PC-3 (cell line): ENCODE data around the gene S100A5. TPM values are rescaled to one million over a fixed set of nuclear protein-coding genes. Genes with fewer than 3 reads are reported as not detected.

Experiments
- ATAC-seq: fragments of 200-7000 bp; cut with Tn5 transposase; 2 replicates; pipeline ENCODE4 v1.9.1; 2020; ENCODE audit warnings: mild to moderate bottlenecking, moderate library complexity
- BruUV-seq: library from RNA; stranded (reverse); fragments of 400-500 nt; replicated peaks from 2 replicates; lab custom pipeline; 2021; lab: Mats Ljungman, UMichigan
- CTCF ChIA-PET: fragments of 300-600 bp; sonication (Branson Sonifier 250); formaldehyde crosslinking; loops from one replicate; lab custom pipeline; 2022; ENCODE audit warnings: antibody characterized with exemption; lab: Charles Lee
- POLR2A ChIA-PET: fragments of 300-600 bp; sonication (Branson Sonifier 250); formaldehyde crosslinking; loops from one replicate; lab custom pipeline; 2022; ENCODE audit warnings: antibody characterized with exemption; ENCODE audit not compliant: unreplicated experiment; lab: Charles Lee
- DNase-seq: peaks from one replicate; pipeline ENCODE4 v3.0.0-alpha.2; 2015
- H2AFZ ChIP-seq: fragments of 300-600 bp; sonication (generic); 2 replicates; pipeline ENCODE4 v1.6.0; 2016; ENCODE audit warnings: antibody characterized with exemption, low read length
- H3F3A ChIP-seq: fragments of 300-600 bp; sonication (generic); one replicate; pipeline ENCODE4 v1.6.0; 2017; ENCODE audit warnings: antibody characterized with exemption, low read length, control low read depth, mild to moderate bottlenecking; ENCODE audit not compliant: unreplicated experiment
- H3K27ac ChIP-seq: fragments of 300-600 bp; sonication (generic); 2 replicates; pipeline ENCODE4 v1.5.1; 2016; ENCODE audit warnings: mild to moderate bottlenecking, low read length
- H3K27me3 ChIP-seq: fragments of 300-600 bp; sonication (generic); 2 replicates; pipeline ENCODE4 v1.6.1; 2016; ENCODE audit warnings: low read length, mixed read lengths
- H3K36me3 ChIP-seq: fragments of 300-600 bp; sonication (generic); 2 replicates; pipeline ENCODE4 v1.6.1; 2016; ENCODE audit warnings: low read depth, mixed run types, low read length, mixed read lengths
- H3K4me1 ChIP-seq: fragments of 300-600 bp; sonication (generic); 2 replicates; pipeline ENCODE4 v1.5.1; 2016; ENCODE audit warnings: low read length; ENCODE audit not compliant: insufficient read depth
- H3K4me2 ChIP-seq: fragments of 300-600 bp; sonication (generic); 2 replicates; pipeline ENCODE4 v1.6.0; 2016; ENCODE audit warnings: low read length
- H3K4me3 ChIP-seq: fragments of 300-600 bp; sonication (generic); 2 replicates; pipeline ENCODE4 v1.5.1; 2016; ENCODE audit warnings: mild to moderate bottlenecking, low read length, mixed read lengths
- H3K79me2 ChIP-seq: fragments of 300-600 bp; sonication (generic); 2 replicates; pipeline ENCODE4 v1.6.1; 2017; ENCODE audit warnings: low read length, mixed read lengths
- H3K9ac ChIP-seq: fragments of 300-600 bp; sonication (generic); 2 replicates; pipeline ENCODE4 v1.6.0; 2016; ENCODE audit warnings: mild to moderate bottlenecking, low read length
- H3K9me2 ChIP-seq: fragments of 300-600 bp; sonication (generic); replicated peaks from 2 replicates; pipeline ENCODE4 v1.6.1; 2016; ENCODE audit warnings: mixed run types, low read length, mixed read lengths
- H3K9me3 ChIP-seq: fragments of 300-600 bp; sonication (generic); 2 replicates; pipeline ENCODE4 v1.6.1; 2016; ENCODE audit warnings: low read length, mixed read lengths
- H4K20me1 ChIP-seq: fragments of 300-600 bp; sonication (generic); 2 replicates; pipeline ENCODE4 v1.6.1; 2016; ENCODE audit warnings: low read length, mixed read lengths
- CTCF ChIP-seq: fragments of 300-600 bp; sonication (generic); conservative IDR thresholded peaks from 2 replicates; pipeline ENCODE4 v1.5.1; 2017; ENCODE audit warnings: antibody characterized with exemption, low read depth, mild to moderate bottlenecking, low read length
- EZH2 ChIP-seq: fragments of 300-600 bp; sonication (generic); IDR thresholded peaks from one replicate; pipeline ENCODE4 v1.6.1; 2017; ENCODE audit warnings: antibody characterized with exemption, mild to moderate bottlenecking, low read length; ENCODE audit not compliant: unreplicated experiment
- EZH2phosphoT487 ChIP-seq: fragments of 300-600 bp; sonication (generic); IDR thresholded peaks from 2 replicates; pipeline ENCODE4 v1.6.1; 2018; ENCODE audit warnings: mild to moderate bottlenecking, antibody characterized with exemption, low read length, borderline replicate concordance
- intact Hi-C: fragments of 100-400 bp; cut with micrococcal nuclease; formaldehyde crosslinking; loops from 2 replicates; pipeline ENCODE4 v1.9.0; 2023
- total RNA-seq: library from RNA; depleted of rRNA; stranded (reverse); fragments of >200 nt; gene quantifications from 2 replicates; pipeline ENCODE4 v1.2.3, GENCODE V29; 2014

The S100A5 gene
- total RNA-seq, 1 experiment from 2014 or later: 6.3 TPM

DNA sequence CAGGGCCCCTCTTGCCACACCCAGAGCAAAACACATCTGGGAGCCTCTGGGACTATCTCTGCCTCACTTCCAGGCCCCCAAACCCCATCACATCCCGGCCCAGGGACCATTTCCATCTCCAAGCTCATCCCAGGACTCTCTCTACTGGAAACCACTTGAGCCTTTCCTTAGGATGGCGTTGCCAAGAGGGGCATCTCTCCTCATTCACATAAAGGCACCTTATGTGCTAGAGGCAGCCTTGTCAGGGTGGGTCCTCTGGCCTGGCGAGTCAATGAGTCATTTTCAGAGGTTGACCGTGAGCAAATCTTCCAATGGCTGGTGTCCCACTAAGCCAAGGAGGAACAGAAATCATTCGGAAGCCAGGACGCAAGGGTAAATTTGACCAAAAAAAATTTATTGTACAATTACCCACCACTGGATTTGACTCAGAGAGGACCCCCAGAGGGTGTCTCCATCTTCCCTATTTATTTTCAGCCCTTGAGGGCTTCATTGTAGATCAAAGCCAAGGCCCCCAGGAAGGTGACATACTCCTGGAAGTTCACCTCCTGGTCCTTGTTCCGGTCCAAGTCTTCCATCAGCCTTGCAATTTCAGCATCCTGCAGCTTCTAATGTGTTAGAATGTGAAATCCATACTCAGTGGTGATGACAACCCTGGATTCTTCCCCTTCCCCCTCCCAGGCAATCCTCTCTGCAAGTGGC is 6.4 kb downstream of the S100A5 start:
- peaks cover 10% of the 10 kb centered on the region for H3F3A ChIP-seq
- no peaks in the 10 kb centered on the region for H3K9me3 ChIP-seq
- H3K27me3 ChIP-seq: no peaks in the 10 kb centered on the region
- H3K36me3 ChIP-seq: peaks cover 12% of the 10 kb centered on the region
- peak overlapping the region; percentile 94 for H3K27ac ChIP-seq
- no peaks in the 10 kb centered on the region for H3K9me2 ChIP-seq
- peak overlapping the region; percentile 95 for H3K9ac ChIP-seq
- intact Hi-C loops: no loop called here
- peak overlapping the region; percentile 84 for H3K4me2 ChIP-seq
- BruUV-seq: TSS peak; percentile 71
- POLR2A ChIA-PET: interaction anchor here (1.0 to 4.6 kb wide), 6 partner anchors 30 to 100 kb away, joined by 3 to 47 read pairs (median 7); partner anchors contain the start of genes CHTOP and S100A16
- no peak overlapping the region for H2AFZ ChIP-seq
- CTCF ChIA-PET: interaction anchor here (0.6 to 2.5 kb wide), 5 partner anchors 10 to 32 kb away, joined by 3 to 25 read pairs (median 6); partner anchors contain the start of gene S100A2
- 0 out of 2 replicates have a peak, but pooled peaks cover 3% of the 10 kb centered on the region for H4K20me1 ChIP-seq
- peak overlapping the region; percentile 73 for H3K4me3 ChIP-seq
- TF ChIP-seq EZH2phosphoT487 (no peak), EZH2 (no peak), CTCF (no peak)
- H3K79me2 ChIP-seq: peaks cover 23% of the 10 kb centered on the region
- peaks cover 57% of the 10 kb centered on the region for H3K4me1 ChIP-seq
- peak; percentile 2 for ATAC-seq
- peak; percentile 81 for DNase-seq

GRCh38 chr1:153533689-153534201 is 7.0 kb downstream of the S100A5 start:
- TF ChIP-seq EZH2phosphoT487 (peak; percentile 45; the same call in 1 of the 2 replicates), EZH2 (no peak)
- no TSS peak for BruUV-seq
- Histone ChIP-seq H3K9me3 (no peaks in the 10 kb centered on the region), H3K36me3 (peaks cover 12% of the 10 kb centered on the region), H3K4me1 (peaks cover 54% of the 10 kb centered on the region), H3K27me3 (no peaks in the 10 kb centered on the region), H4K20me1 (0 out of 2 replicates have a peak, but pooled peaks cover 3% of the 10 kb centered on the region), H3K27ac (peak overlapping the region; percentile 94), H3K9me2 (no peaks in the 10 kb centered on the region), H2AFZ (no peak overlapping the region), H3K4me2 (peak overlapping the region; percentile 84), H3F3A (peaks cover 10% of the 10 kb centered on the region), H3K79me2 (peaks cover 23% of the 10 kb centered on the region), H3K9ac (peak overlapping the region; percentile 95), H3K4me3 (peak overlapping the region; percentile 73)
- intact Hi-C loops: loop anchor here (1.0 to 2.0 kb wide), 4 partner anchors 12 to 75 kb away; partner anchors contain the start of gene S100A4
- ATAC-seq (peak; percentile 43), DNase-seq (peak; percentile 97)
- POLR2A ChIA-PET: interaction anchor here (0.7 to 4.6 kb wide), 6 partner anchors 11 to 100 kb away, joined by 3 to 47 read pairs (median 8); partner anchors contain the start of genes CHTOP, S100A13, S100A16 and S100A2
- CTCF ChIA-PET: interaction anchor here (0.7 to 2.6 kb wide), 14 partner anchors 11 to 178 kb away, joined by 3 to 25 read pairs (median 4); partner anchors contain the start of genes S100A14, S100A2 and S100A4
